ENCODE data around the gene PLK3.
"Not testable (repeated sequence)": the region's sequence is repeated elsewhere in the genome, so short reads cannot be mapped to it uniquely, and the experiment has no call there.

The PLK3 gene

DNA sequence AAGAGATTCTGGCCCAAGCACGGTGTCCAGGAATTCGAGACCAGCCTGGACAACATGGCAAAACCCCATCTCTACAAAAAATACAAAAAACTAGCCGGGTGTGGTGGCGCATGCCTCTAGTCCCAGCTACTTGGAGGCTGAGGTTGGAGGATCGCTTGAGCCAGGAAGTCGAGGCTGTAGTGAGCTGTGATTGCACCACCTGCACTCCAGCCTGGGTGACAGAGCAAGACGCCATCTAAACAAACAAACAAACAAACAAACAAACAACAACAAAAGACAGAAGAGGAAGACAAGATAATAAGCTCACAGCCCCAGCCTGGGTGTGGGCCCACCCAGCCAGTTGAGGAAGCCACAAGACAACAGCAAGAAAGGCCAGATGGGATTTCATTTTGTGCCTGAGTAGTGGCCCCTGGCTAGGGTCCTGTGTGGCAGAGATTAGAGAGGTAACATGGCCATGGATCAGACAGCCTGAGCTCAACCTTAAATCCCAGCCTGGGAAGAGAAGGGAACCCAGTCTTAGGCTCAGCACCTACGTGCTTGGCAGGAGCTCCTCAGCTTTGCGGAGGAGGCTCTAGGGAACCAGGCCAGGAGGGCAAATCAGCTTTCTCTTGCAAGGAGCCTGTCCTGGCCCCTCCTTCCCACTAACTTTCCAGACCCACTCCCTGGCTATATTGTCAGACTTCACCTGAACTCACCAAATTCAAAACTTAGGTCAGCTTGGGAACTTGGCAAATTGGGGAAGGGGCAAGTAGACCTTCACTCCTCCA lies 7.3 kb upstream of the PLK3 start:
- DNase-seq (ENCODE audit: extremely low spot score) = no peak
- ChIA-PET CTCF (interaction anchor here (0.7 to 2.6 kb wide), 28 partner anchors 9 to 776 kb away, joined by 3 to 21 read pairs (median 4); partner anchors contain the start of genes BTBD19, DYNLT4, HECTD3 and PTCH2), POLR2A (interaction anchor here (0.6 to 1.6 kb wide), 5 partner anchors 10 to 287 kb away, joined by 3 to 6 read pairs (median 3); no protein-coding TSS in a partner anchor)
- TF ChIP-seq, protein P1, sequence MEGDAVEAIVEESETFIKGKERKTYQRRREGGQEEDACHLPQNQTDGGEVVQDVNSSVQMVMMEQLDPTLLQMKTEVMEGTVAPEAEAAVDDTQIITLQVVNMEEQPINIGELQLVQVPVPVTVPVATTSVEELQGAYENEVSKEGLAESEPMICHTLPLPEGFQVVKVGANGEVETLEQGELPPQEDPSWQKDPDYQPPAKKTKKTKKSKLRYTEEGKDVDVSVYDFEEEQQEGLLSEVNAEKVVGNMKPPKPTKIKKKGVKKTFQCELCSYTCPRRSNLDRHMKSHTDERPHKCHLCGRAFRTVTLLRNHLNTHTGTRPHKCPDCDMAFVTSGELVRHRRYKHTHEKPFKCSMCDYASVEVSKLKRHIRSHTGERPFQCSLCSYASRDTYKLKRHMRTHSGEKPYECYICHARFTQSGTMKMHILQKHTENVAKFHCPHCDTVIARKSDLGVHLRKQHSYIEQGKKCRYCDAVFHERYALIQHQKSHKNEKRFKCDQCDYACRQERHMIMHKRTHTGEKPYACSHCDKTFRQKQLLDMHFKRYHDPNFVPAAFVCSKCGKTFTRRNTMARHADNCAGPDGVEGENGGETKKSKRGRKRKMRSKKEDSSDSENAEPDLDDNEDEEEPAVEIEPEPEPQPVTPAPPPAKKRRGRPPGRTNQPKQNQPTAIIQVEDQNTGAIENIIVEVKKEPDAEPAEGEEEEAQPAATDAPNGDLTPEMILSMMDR (IDR thresholded peaks at IDR 0.05; ENCODE audit: control extremely low read depth, extremely low read depth, low read depth, missing control alignments) = no peak

DNA sequence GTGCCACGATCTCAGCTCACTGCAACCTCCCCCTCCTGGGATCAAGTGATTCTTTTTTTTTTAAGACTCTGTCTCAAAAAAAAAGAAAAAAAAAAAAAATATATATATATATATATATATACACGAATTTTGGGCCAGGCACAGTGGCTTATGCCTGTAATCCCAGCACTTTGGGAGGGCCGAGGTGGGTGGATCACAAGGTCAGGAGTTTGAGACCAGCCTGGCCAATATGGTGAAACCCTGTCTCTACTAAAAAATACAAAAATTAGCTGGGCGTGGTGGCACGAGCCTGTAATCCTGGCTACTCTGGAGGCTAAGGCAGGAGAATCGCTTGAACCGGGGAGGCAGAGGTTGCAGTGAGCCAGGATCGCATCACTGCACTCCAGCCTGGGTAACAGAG lies 2.3 kb upstream of the PLK3 start:
- not testable (repeated sequence) for DNase-seq (ENCODE audit: extremely low spot score)
- ChIA-PET POLR2A (interaction anchor here (1.3 kb wide), 1 partner anchor 21 kb away, joined by 7 read pairs; no protein-coding TSS in a partner anchor), CTCF (interaction anchor here (1.9 to 5.9 kb wide), 2 partner anchors 10 to 67 kb away, joined by 5 to 98 read pairs; partner anchors contain the start of genes BEST4 and RNU5D-1)

DNA sequence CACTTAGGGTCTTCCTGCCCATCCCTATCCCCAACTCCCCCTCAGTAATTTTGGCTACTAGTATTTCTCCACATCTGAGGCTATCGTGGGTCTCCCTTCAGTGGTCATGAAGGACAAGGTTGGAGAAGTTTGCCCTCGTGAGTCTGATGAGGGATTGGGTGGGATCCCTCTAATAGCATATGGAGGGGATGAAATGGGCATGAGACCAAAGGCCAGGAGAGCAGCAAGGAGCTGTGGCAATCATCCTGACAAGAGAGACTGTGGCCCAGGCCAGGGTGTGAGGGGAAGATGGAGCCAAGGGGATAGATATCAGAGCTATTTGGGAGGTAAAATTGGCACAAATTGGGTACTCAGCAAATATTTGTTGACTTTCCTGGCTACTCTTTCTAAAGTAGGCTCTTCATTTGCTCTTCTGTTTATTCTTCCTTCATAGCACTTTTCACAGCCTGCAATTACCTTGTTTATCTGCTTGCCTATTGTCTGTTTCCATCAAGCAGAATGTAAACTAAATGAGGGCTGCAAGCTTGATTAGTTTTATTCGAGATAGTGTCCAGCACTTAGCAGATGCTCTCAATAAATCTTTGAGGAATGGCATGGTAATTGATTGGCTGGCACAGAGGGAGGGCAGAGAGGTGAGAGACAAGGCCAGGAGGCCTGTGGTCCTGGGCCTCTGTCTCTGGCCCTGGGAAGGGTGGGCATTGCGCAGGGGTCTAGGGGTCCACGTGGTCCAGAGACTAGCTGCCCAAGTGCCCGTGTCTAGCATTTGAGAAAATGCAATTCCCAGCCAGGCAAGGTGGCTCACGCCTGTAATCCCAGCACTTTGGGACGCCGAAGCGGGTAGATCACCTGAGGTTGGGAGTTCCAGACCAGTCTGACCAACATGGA lies 1.5 kb upstream of the PLK3 start:
- ChIA-PET CTCF (interaction anchor here (0.9 to 5.9 kb wide), 8 partner anchors 10 to 70 kb away, joined by 3 to 98 read pairs (median 5); partner anchors contain the start of genes BEST4, BTBD19 and RNU5D-1), POLR2A (interaction anchor here (1.0 kb wide), 1 partner anchor 20 kb away, joined by 3 read pairs; no protein-coding TSS in a partner anchor)
- TF ChIP-seq, protein P1 (IDR thresholded peaks at IDR 0.05; ENCODE audit: control extremely low read depth, extremely low read depth, low read depth, missing control alignments) = no peak
- no peak for DNase-seq (ENCODE audit: extremely low spot score)

DNA sequence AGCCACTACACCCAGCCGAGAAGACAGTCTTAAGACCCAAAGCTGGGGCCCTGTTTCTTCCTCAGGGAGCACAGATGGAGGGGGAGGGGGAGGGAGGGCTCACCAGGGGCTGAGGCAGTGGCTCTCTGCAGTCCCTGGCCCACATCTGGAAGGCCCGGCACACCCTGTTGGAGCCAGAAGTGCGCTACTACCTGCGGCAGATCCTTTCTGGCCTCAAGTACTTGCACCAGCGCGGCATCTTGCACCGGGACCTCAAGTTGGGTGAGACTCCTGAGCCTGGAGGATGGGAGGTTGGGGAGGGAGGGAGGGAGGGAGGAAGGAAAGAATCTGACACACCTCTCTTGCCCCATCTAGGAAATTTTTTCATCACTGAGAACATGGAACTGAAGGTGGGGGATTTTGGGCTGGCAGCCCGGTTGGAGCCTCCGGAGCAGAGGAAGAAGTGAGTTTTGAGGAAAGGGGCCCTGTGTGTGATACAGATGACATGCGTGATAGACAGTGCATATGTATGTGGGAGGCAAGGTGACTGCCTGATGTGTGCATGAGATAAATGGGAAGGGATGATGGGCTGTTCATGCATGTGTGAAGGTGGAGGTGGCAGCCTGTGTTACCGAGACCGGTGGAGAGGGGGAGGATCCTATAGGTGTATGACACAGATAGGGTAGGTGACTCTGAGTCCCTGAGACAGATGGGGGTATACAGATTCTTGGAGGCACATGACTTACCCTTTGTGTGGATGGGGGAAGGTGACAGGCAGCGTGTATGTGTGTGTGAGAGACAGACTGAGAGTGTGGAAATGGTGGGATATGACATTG lies 1.5 kb downstream of the PLK3 start:
- ChIA-PET CTCF (interaction anchor here (1.1 to 5.9 kb wide), 10 partner anchors 7 to 499 kb away, joined by 3 to 98 read pairs (median 4); partner anchors contain the start of genes BEST4, BTBD19 and RPS8), POLR2A (interaction anchor here (0.5 to 2.3 kb wide), 5 partner anchors 7 to 26 kb away, joined by 5 to 57 read pairs (median 11); partner anchors contain the start of genes BTBD19 and RPS8)
- DNase-seq (ENCODE audit: extremely low spot score) = no peak

DNA sequence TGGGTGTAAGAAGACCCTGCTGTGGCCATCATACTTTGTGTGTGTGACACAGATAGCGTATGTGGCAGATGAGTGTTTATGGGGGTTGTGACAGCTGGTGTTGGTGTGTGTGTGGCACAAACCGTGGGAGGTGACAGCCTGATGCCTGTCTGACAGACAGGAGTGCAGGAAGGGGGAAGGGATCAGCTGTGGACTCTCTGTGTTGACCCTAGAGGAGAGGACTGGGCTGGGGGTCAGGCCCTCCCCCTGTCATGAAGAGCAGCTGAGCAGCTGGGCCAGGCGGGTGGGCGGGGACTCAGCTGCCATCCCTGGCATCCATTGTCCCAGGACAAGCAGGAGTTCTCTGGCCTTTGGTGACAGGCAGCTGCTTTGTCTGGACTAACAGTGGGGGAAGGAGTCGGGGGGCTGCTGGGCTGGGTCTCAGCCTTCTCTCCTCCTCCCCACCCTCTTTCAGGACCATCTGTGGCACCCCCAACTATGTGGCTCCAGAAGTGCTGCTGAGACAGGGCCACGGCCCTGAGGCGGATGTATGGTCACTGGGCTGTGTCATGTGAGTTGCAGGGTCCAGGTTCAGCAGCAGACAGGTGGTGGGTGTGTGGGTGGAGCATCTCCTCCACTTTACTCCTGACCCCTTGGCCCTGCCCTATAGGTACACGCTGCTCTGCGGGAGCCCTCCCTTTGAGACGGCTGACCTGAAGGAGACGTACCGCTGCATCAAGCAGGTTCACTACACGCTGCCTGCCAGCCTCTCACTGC lies 2.3 kb downstream of the PLK3 start:
- ChIA-PET CTCF (interaction anchor here (1.1 to 1.5 kb wide), 4 partner anchors 9 to 17 kb away, joined by 3 to 4 read pairs (median 3); no protein-coding TSS in a partner anchor), POLR2A (interaction anchor here (0.5 to 1.1 kb wide), 2 partner anchors 14 to 16 kb away, joined by 5 to 6 read pairs; no protein-coding TSS in a partner anchor)
- no peak for DNase-seq (ENCODE audit: extremely low spot score)
- TF ChIP-seq, protein P1 (IDR thresholded peaks at IDR 0.05; ENCODE audit: control extremely low read depth, extremely low read depth, low read depth, missing control alignments) = no peak

More for the DNA sequence above, 1.5 kb downstream of the PLK3 start:
- TF ChIP-seq, protein P1 (IDR thresholded peaks at IDR 0.05; ENCODE audit: control extremely low read depth, extremely low read depth, low read depth, missing control alignments) = no peak

DNA sequence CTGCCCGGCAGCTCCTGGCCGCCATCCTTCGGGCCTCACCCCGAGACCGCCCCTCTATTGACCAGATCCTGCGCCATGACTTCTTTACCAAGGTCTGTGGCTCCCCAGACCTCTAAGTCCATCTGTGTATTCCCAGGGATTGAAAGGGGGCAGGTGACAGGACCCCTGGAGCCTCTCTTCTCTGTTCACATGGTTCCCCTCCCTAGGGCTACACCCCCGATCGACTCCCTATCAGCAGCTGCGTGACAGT lies 2.8 kb downstream of the PLK3 start:
- POLR2A ChIA-PET = no interaction called here
- TF ChIP-seq, protein P1 (IDR thresholded peaks at IDR 0.05; ENCODE audit: control extremely low read depth, extremely low read depth, low read depth, missing control alignments) = no peak
- no peak for DNase-seq (ENCODE audit: extremely low spot score)
- CTCF ChIA-PET = interaction anchor here (1.1 to 1.5 kb wide), 4 partner anchors 10 to 17 kb away, joined by 3 to 4 read pairs (median 3); no protein-coding TSS in a partner anchor
